ENCODE data around the gene MAP3K8. TPM values are rescaled to one million over a fixed set of nuclear protein-coding genes. Genes with fewer than 3 reads are reported as not detected.

Gene MAP3K8
- total and polyA plus RNA-seq, 8 donors = 2.2 to 38.7 (median 13.3) TPM

- peak overlapping the region in 3 of 5 donors; percentile 11 to 80 (median 56) for H3K27ac ChIP-seq
- H3K36me3 ChIP-seq = peaks cover 7 to 79% (median 44%) of the 10 kb centered on the region in 4 donors
- TF ChIP-seq POLR2AphosphoS5 (IDR thresholded peaks at IDR 0.05) (no peak), CTCF (IDR thresholded peaks at IDR 0.05) (no peak), POLR2A (IDR thresholded peaks at IDR 0.05) (no peak)
- H3K4me3 ChIP-seq = no peak overlapping the region
- no peak for DNase-seq
- H3K4me1 ChIP-seq = peaks cover 10 to 75% (median 45%) of the 10 kb centered on the region in 4 donors
- WGBS, 5 donors = 85 to 95% (median 91%) methylated on average over 3 of the region's 3 CpGs
- H3K27me3 ChIP-seq = no peaks in the 10 kb centered on the region
- no peaks in the 10 kb centered on the region for H3K9me3 ChIP-seq
- intact Hi-C loops (cut with DNase I; ENCODE audit: low total_unique reads) = no loop called here
Measured at GRCh38 chr10:30443049-30443448, 9.1 kb downstream of the MAP3K8 start.

- H3K4me3 ChIP-seq = no peak overlapping the region
- H3K4me1 ChIP-seq = peaks cover 0 to 49% (median 29%) of the 10 kb centered on the region in 4 donors
- H3K27ac ChIP-seq = peak overlapping the region in 4 of 5 donors; percentile 39 to 80 (median 63)
- DNase-seq = peak in 1 of 2 donors; percentile 31
- H3K36me3 ChIP-seq = peaks cover 13 to 84% (median 55%) of the 10 kb centered on the region in 4 donors
- intact Hi-C loops (cut with DNase I; ENCODE audit: low total_unique reads) = no loop called here
- TF ChIP-seq POLR2AphosphoS5 (IDR thresholded peaks at IDR 0.05) (peak in 2 of 3 donors; percentile 46 to 58), CTCF (IDR thresholded peaks at IDR 0.05) (no peak), EP300 (IDR thresholded peaks at IDR 0.05) (no peak), POLR2A (IDR thresholded peaks at IDR 0.05) (no peak)
- no peaks in the 10 kb centered on the region for H3K9me3 ChIP-seq
- no peaks in the 10 kb centered on the region for H3K27me3 ChIP-seq
- WGBS, 5 donors = 25 to 73% (median 46%) methylated on average over 2 of the region's 2 CpGs
Measured at GRCh38 chr10:30445711-30446110, 11.7 kb downstream of the MAP3K8 start.

- TF ChIP-seq POLR2AphosphoS5 (IDR thresholded peaks at IDR 0.05) = peak in 1 of 3 donors; percentile 37
- TF ChIP-seq CTCF (IDR thresholded peaks at IDR 0.05) = no peak
- 73 to 85% (median 80%) methylated on average over 10 of the region's 10 CpGs for WGBS, 5 donors
- H3K9me3 ChIP-seq = no peaks in the 10 kb centered on the region
- peaks cover 15 to 84% (median 61%) of the 10 kb centered on the region in 4 donors for H3K36me3 ChIP-seq
- H3K27me3 ChIP-seq = no peaks in the 10 kb centered on the region
- DNase-seq = no peak
- no peak overlapping the region for H3K4me3 ChIP-seq
- H3K27ac ChIP-seq = peak overlapping the region in 2 of 5 donors; percentile 49 to 52
- peaks cover 0 to 33% (median 21%) of the 10 kb centered on the region in 4 donors for H3K4me1 ChIP-seq
- intact Hi-C loops (cut with DNase I; ENCODE audit: low total_unique reads) = no loop called here
Measured at GRCh38 chr10:30447125-30447799, 13.3 kb downstream of the MAP3K8 start.

GRCh38 chr10:30448092-30448491, 14.1 kb downstream of the MAP3K8 start:
- no peak overlapping the region for H3K4me3 ChIP-seq
- H3K27ac ChIP-seq = peak overlapping the region in 2 of 5 donors; percentile 49 to 52
- peaks cover 15 to 84% (median 63%) of the 10 kb centered on the region in 4 donors for H3K36me3 ChIP-seq
- DNase-seq = no peak
- intact Hi-C loops (cut with DNase I; ENCODE audit: low total_unique reads) = no loop called here
- 85 to 100% (median 94%) methylated on average over 1 of the region's 1 CpG for WGBS, 5 donors
- no peaks in the 10 kb centered on the region for H3K27me3 ChIP-seq
- TF ChIP-seq POLR2A (IDR thresholded peaks at IDR 0.05) (no peak), POLR2AphosphoS5 (IDR thresholded peaks at IDR 0.05) (no peak), EP300 (IDR thresholded peaks at IDR 0.05) (no peak)
- no peaks in the 10 kb centered on the region for H3K9me3 ChIP-seq
- peaks cover 0 to 26% (median 17%) of the 10 kb centered on the region in 4 donors for H3K4me1 ChIP-seq

All from stomach (tissue), 9 donors.